ENCODE results near the gene ADIPOR1.
"Not testable (repeated sequence)": the region's sequence is repeated elsewhere in the genome, so short reads cannot be mapped to it uniquely, and the experiment has no call there.

ADIPOR1 gene, protein sequence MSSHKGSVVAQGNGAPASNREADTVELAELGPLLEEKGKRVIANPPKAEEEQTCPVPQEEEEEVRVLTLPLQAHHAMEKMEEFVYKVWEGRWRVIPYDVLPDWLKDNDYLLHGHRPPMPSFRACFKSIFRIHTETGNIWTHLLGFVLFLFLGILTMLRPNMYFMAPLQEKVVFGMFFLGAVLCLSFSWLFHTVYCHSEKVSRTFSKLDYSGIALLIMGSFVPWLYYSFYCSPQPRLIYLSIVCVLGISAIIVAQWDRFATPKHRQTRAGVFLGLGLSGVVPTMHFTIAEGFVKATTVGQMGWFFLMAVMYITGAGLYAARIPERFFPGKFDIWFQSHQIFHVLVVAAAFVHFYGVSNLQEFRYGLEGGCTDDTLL

GRCh38 chr1:202957733-202958543 lies at the start of gene ADIPOR1:
ADIPOR1 (minus strand) TSS chr1:202958312; CDS start chr1:202951070, 7,242 bp downstream.
- TF ChIP-seq CTCF (IDR thresholded peaks at IDR 0.05; ENCODE audit: low read depth, low read length) (no peak), EZH2phosphoT487 (IDR thresholded peaks at IDR 0.05; ENCODE audit: low read depth) (no peak)
- H3K9me3 ChIP-seq (ENCODE audit: insufficient read depth, low read length): no peaks in the 10 kb centered on the region
- H3K4me2 ChIP-seq (ENCODE audit: low read length): peak within 1 kb of the TSS; percentile 87
- peak within 1 kb of the TSS; percentile 67; the same call in 1 of the 2 replicates for H2AFZ ChIP-seq (ENCODE audit: low read depth, low read length)
- H4K20me1 ChIP-seq (ENCODE audit: insufficient read depth, low read length): peaks cover 36% of the 10 kb centered on the region
- peaks cover 51% of the 10 kb centered on the region for H3K79me2 ChIP-seq (ENCODE audit: low read length)
- H3K27me3 ChIP-seq (ENCODE audit: low read depth, low read length): no peaks in the 10 kb centered on the region
- peak within 1 kb of the TSS; percentile 96 for H3K4me3 ChIP-seq (ENCODE audit: low read length)
- peaks cover 14% of the 10 kb centered on the region for H3K4me1 ChIP-seq (ENCODE audit: low read length)
- H3K36me3 ChIP-seq (replicated peaks; ENCODE audit: low read depth, low read length): peaks cover 5% of the 10 kb centered on the region
- H3K9ac ChIP-seq (ENCODE audit: low read length): peak within 1 kb of the TSS; percentile 92
- H3K27ac ChIP-seq (ENCODE audit: low read length): peak within 1 kb of the TSS; percentile 41

- Histone ChIP-seq H3K4me2 (ENCODE audit: low read length) (peak within 1 kb of the TSS; percentile 88), H3K79me2 (ENCODE audit: low read length) (peaks cover 36% of the 10 kb centered on the region), H3K9me3 (ENCODE audit: insufficient read depth, low read length) (no peaks in the 10 kb centered on the region), H4K20me1 (ENCODE audit: insufficient read depth, low read length) (no peaks in the 10 kb centered on the region), H3K4me1 (ENCODE audit: low read length) (peaks cover 12% of the 10 kb centered on the region), H3K27ac (ENCODE audit: low read length) (peak within 1 kb of the TSS; percentile 66), H3K36me3 (replicated peaks; ENCODE audit: low read depth, low read length) (peaks cover 20% of the 10 kb centered on the region), H3K9ac (ENCODE audit: low read length) (peak within 1 kb of the TSS; percentile 83), H3K4me3 (ENCODE audit: low read length) (peak within 1 kb of the TSS; percentile 87), H3K27me3 (ENCODE audit: low read depth, low read length) (no peaks in the 10 kb centered on the region), H2AFZ (ENCODE audit: low read depth, low read length) (peak within 1 kb of the TSS; percentile 87)
- TF ChIP-seq EZH2phosphoT487 (IDR thresholded peaks at IDR 0.05; ENCODE audit: low read depth): no peak
- no peak for TF ChIP-seq CTCF (IDR thresholded peaks at IDR 0.05; ENCODE audit: low read depth, low read length)
Observed at GRCh38 chr1:203006948-203007871, 49.1 kb upstream of the ADIPOR1 start, which contains the start of gene TMEM183A. TMEM183A (plus strand) TSS chr1:203007374; CDS start chr1:203007466, 92 bp downstream.

DNA sequence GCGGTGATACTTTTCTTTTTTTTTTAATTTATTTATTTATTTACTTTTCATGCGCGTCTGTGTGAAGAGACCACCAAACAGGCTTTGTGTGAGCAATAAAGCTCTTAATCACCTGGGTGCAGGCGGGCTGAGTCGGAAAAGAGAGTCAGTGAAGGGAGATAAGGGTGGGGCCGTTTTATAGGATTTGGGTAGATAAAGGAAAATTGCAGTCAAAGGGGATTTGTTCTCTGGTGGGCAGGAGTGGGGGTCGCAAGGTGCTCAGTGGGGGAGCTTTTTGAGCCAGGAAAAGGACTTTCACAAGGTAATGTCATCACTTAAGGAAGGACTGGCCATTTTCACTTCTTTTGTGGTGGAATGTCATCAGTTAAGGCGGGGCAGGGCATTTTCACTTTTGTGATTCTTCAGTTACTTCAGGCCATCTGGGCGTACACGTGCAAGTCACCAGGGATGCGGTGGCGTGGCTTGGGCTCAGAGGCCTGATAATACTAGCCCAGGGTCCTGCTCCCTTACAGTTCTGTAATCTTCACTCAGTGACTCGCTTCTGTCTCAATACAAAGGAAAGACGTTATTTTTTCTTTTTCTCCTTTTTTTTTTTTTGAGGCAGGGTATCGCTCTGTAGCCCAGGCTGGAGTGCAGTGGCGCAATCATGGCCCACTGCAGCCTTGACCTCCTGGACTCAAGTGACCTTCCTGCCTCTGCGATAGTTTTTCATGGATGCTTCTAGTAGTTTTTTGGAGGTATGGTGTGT lies 47.5 kb upstream of the ADIPOR1 start:
- not testable (repeated sequence) for H3K4me3 ChIP-seq (ENCODE audit: low read length)

GRCh38 chr1:203002951-203003350 lies 44.8 kb upstream of the ADIPOR1 start:
- H3K4me1 ChIP-seq (ENCODE audit: low read length): peaks cover 16% of the 10 kb centered on the region
- no peak overlapping the region for H3K27ac ChIP-seq (ENCODE audit: low read length)
- no peak overlapping the region for H3K4me2 ChIP-seq (ENCODE audit: low read length)

More for the DNA sequence above, 47.5 kb upstream of the ADIPOR1 start:
- H3K27ac ChIP-seq (ENCODE audit: low read length); H3K9ac ChIP-seq (ENCODE audit: low read length); H3K9me3 ChIP-seq (ENCODE audit: insufficient read depth, low read length); H4K20me1 ChIP-seq (ENCODE audit: insufficient read depth, low read length); H3K27me3 ChIP-seq (ENCODE audit: low read depth, low read length): not testable (repeated sequence)
- Histone ChIP-seq H3K4me2 (ENCODE audit: low read length) (0 out of 2 replicates have a peak overlapping the region, but pooled peaks have one; percentile 62), H2AFZ (ENCODE audit: low read depth, low read length) (peak overlapping the region; percentile 87; the same call in 1 of the 2 replicates), H3K79me2 (ENCODE audit: low read length) (peaks cover 29% of the 10 kb centered on the region), H3K36me3 (replicated peaks; ENCODE audit: low read depth, low read length) (peaks cover 14% of the 10 kb centered on the region), H3K4me1 (ENCODE audit: low read length) (peaks cover 12% of the 10 kb centered on the region)

More at GRCh38 chr1:203002951-203003350, 44.8 kb upstream of the ADIPOR1 start:
- TF ChIP-seq EZH2phosphoT487 (IDR thresholded peaks at IDR 0.05; ENCODE audit: low read depth) (no peak), CTCF (IDR thresholded peaks at IDR 0.05; ENCODE audit: low read depth, low read length) (no peak)
- Histone ChIP-seq H4K20me1 (ENCODE audit: insufficient read depth, low read length) (no peaks in the 10 kb centered on the region), H3K79me2 (ENCODE audit: low read length) (peaks cover 8% of the 10 kb centered on the region), H3K9ac (ENCODE audit: low read length) (no peak overlapping the region), H2AFZ (ENCODE audit: low read depth, low read length) (no peak overlapping the region), H3K9me3 (ENCODE audit: insufficient read depth, low read length) (no peaks in the 10 kb centered on the region), H3K4me3 (ENCODE audit: low read length) (no peak overlapping the region), H3K36me3 (replicated peaks; ENCODE audit: low read depth, low read length) (no peaks in the 10 kb centered on the region), H3K27me3 (ENCODE audit: low read depth, low read length) (peaks cover 5% of the 10 kb centered on the region)
